Duodenal mucosa (tissue), 2 donors: ENCODE results near the gene ATP5ME.
A peak's percentile ranks its signal among the peaks of the same experiment; 100 is the strongest.

Source experiments
- H3K27ac ChIP-seq: one replicate; pipeline ENCODE4 v1.7.0; 2013; ENCODE audit warnings: low read depth, low read length
- H3K27me3 ChIP-seq, 2 donors: one replicate each; pipeline ENCODE4 v1.7.0; 2013; ENCODE audit warnings: low read length in 2 of 2, control low read depth in 1 of 2; ENCODE audit not compliant: insufficient read depth in 2 of 2, control insufficient read depth in 1 of 2
- H3K36me3 ChIP-seq, 2 donors: one replicate each; pipeline ENCODE4 v1.7.0; 2013; ENCODE audit warnings: low read length in 2 of 2, control low read depth in 1 of 2; ENCODE audit not compliant: insufficient read depth in 2 of 2, control insufficient read depth in 1 of 2
- H3K4me1 ChIP-seq, 2 donors: one replicate each; pipeline ENCODE4 v1.7.0; 2013; ENCODE audit warnings: low read length in 2 of 2, control low read depth in 1 of 2; ENCODE audit not compliant: insufficient read depth in 2 of 2, control insufficient read depth in 1 of 2
- H3K4me3 ChIP-seq, 2 donors: one replicate each; pipeline ENCODE4 v1.7.0; 2013; ENCODE audit warnings: low read length in 2 of 2, low read depth in 1 of 2
- H3K9ac ChIP-seq, 2 donors: one replicate each; pipeline ENCODE4 v1.7.0; 2013; ENCODE audit warnings: low read length in 2 of 2, low read depth in 1 of 2
- H3K9me3 ChIP-seq, 2 donors: one replicate each; pipeline ENCODE4 v1.7.0; 2013; ENCODE audit warnings: low read length in 2 of 2, control low read depth in 1 of 2; ENCODE audit not compliant: control insufficient read depth in 1 of 2

The ATP5ME gene

GRCh38 chr4:674172-675035 is at the start of gene ATP5ME, which contains the start of gene MYL5:
Gene ATP5ME (minus strand): TSS chr4:674276. CDS start chr4:674247, 29 bp downstream.
Gene MYL5 (plus strand): TSS chr4:674542. CDS start chr4:678027, 3,485 bp downstream.
- Histone ChIP-seq H3K4me3 (peak within 1 kb of the TSS; percentile 81 to 87), H3K9ac (peak within 1 kb of the TSS; percentile 80 to 94), H3K27me3 (no peaks in the 10 kb centered on the region), H3K27ac (peak within 1 kb of the TSS; percentile 74), H3K4me1 (peaks cover 43 to 47% of the 10 kb centered on the region in 2 donors), H3K36me3 (peaks cover 10 to 29% of the 10 kb centered on the region in 2 donors), H3K9me3 (no peaks in the 10 kb centered on the region)

- H3K9me3 ChIP-seq = no peaks in the 10 kb centered on the region
- peaks cover 0 to 10% of the 10 kb centered on the region in 2 donors for H3K36me3 ChIP-seq
- H3K4me1 ChIP-seq = peaks cover 27 to 29% of the 10 kb centered on the region in 2 donors
- H3K9ac ChIP-seq = no peak overlapping the region
- no peak overlapping the region for H3K4me3 ChIP-seq
- no peak overlapping the region for H3K27ac ChIP-seq
- H3K27me3 ChIP-seq = no peaks in the 10 kb centered on the region
Measured at GRCh38 chr4:722851-723360, 48.8 kb upstream of the ATP5ME start.

GRCh38 chr4:722169-722725 is 48.2 kb upstream of the ATP5ME start:
- H3K36me3 ChIP-seq = peaks cover 0 to 10% of the 10 kb centered on the region in 2 donors
- no peak overlapping the region for H3K9ac ChIP-seq
- H3K27me3 ChIP-seq = no peaks in the 10 kb centered on the region
- no peak overlapping the region for H3K4me3 ChIP-seq
- peaks cover 23 to 31% of the 10 kb centered on the region in 2 donors for H3K4me1 ChIP-seq
- H3K9me3 ChIP-seq = no peaks in the 10 kb centered on the region
- H3K27ac ChIP-seq = no peak overlapping the region

- H3K9me3 ChIP-seq = no peaks in the 10 kb centered on the region
- H3K27me3 ChIP-seq = no peaks in the 10 kb centered on the region
- peaks cover 0 to 10% of the 10 kb centered on the region in 2 donors for H3K36me3 ChIP-seq
- no peak overlapping the region for H3K9ac ChIP-seq
- peaks cover 19 to 32% of the 10 kb centered on the region in 2 donors for H3K4me1 ChIP-seq
- H3K27ac ChIP-seq = no peak overlapping the region
- H3K4me3 ChIP-seq = no peak overlapping the region
Measured at GRCh38 chr4:721261-722168, 47.4 kb upstream of the ATP5ME start.

GRCh38 chr4:720111-720860 is 46.2 kb upstream of the ATP5ME start:
- Histone ChIP-seq H3K27me3 (no peaks in the 10 kb centered on the region), H3K27ac (no peak overlapping the region), H3K9ac (no peak overlapping the region), H3K36me3 (peaks cover 0 to 10% of the 10 kb centered on the region in 2 donors), H3K4me3 (no peak overlapping the region), H3K9me3 (no peaks in the 10 kb centered on the region), H3K4me1 (peaks cover 17 to 32% of the 10 kb centered on the region in 2 donors)

GRCh38 chr4:718460-718859 is 44.4 kb upstream of the ATP5ME start:
- Histone ChIP-seq H3K4me3 (no peak overlapping the region), H3K9me3 (no peaks in the 10 kb centered on the region), H3K27me3 (no peaks in the 10 kb centered on the region), H3K9ac (no peak overlapping the region), H3K4me1 (peaks cover 10 to 26% of the 10 kb centered on the region in 2 donors), H3K36me3 (peaks cover 5 to 12% of the 10 kb centered on the region in 2 donors), H3K27ac (no peak overlapping the region)

- Histone ChIP-seq H3K4me1 (peaks cover 10 to 26% of the 10 kb centered on the region in 2 donors), H3K9ac (no peak overlapping the region), H3K9me3 (no peaks in the 10 kb centered on the region), H3K27me3 (no peaks in the 10 kb centered on the region), H3K27ac (no peak overlapping the region), H3K4me3 (no peak overlapping the region), H3K36me3 (peaks cover 5 to 6% of the 10 kb centered on the region in 2 donors)
Measured at GRCh38 chr4:717601-718320, 43.7 kb upstream of the ATP5ME start.

GRCh38 chr4:714087-714486 is 40.0 kb upstream of the ATP5ME start:
- Histone ChIP-seq H3K27me3 (no peaks in the 10 kb centered on the region), H3K36me3 (peaks cover 9 to 13% of the 10 kb centered on the region in 2 donors), H3K4me1 (peaks cover 0 to 8% of the 10 kb centered on the region in 2 donors), H3K27ac (no peak overlapping the region), H3K4me3 (no peak overlapping the region), H3K9ac (no peak overlapping the region), H3K9me3 (no peaks in the 10 kb centered on the region)
